ENCODE measurements around the gene SLC2A9.
"Not testable (repeated sequence)": the region's sequence is repeated elsewhere in the genome, so short reads cannot be mapped to it uniquely, and the experiment has no call there.

The SLC2A9 gene

DNA sequence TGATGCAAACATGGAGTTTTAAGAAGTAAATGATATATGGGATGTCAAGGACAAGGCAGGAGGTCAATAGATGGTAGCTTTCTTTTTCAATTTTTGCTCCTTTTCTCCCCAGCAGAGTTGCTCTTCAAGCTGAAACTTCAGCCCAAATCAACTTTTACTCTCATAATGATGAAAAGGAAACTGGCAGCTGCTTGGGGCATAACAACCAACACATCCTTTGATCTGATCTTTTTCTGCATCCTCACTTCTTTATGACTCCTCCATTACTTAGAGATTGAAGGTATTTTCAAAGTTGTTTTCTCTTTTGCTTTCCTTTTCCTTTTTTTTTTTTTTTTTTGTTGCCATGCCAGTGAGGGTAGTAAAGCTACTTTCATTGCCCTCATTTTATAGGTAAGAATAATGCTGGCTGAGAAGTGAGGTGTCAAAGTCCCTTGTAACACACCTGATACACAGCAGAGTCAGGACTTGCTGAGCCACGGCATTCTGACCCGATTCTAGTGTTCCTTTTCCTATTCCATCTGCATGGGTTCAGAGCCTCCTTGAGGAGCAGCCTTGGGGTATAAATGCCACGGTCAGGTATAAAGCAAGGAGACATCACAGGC is 26.9 kb downstream of the SLC2A9 start:
- DNase-seq, result no peak

GRCh38 chr4:9989918-9990635 is 31.2 kb downstream of the SLC2A9 start:
- peak; percentile 31 for DNase-seq

DNA sequence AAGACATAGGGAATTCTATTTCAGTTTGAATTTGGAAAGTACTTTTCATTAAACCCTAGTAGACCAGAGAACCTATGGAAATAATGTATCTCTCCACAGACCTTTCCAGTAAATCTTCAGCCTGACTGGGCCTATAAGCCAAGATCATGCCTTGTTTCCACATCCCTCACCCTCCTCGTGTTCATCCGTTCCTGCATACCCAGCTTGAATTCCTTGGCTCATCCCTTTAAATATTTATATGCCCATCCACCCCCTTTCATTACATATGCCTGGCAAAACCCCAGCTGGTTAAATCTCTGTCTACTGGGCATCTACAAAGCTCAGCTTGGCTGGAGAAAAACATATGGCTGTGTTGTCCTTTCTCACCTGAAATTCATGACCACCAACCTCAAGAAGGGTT is 32.4 kb downstream of the SLC2A9 start:
- DNase-seq, result no peak

- DNase-seq, result no peak
Observed at GRCh38 chr4:9988363-9988749, 32.9 kb downstream of the SLC2A9 start.

DNA sequence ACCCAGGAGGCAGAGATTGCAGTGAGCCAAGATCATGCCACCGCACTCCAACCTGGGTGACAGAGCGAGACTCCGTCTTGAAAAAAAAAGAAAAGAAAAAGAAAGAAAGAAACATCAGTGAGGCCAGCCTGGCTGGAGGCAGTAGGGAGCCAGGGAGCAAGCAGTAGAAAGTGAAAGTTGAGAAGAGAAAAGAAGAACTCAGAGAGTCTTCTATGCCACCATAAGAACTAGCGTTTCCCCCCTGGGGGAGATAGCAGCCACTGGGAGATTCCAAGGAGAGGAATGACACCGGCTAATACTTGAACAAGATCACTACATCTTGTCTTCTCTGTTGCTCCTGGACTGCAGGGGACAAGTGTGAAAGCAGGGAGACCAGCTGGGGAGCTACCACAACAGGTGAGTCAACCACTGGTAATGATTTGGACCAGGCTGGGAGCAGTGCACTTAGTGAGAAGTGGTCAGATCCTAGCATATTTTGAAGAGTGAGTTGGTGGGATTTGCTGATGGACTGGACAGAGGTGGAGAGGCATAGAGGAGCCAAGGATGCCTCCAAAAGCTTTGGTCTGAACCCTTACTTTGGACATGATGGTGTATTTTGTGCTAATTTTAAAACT is 33.4 kb downstream of the SLC2A9 start:
- DNase-seq, result no peak

GRCh38 chr4:9984621-9985020 is 36.7 kb downstream of the SLC2A9 start:
- no peak for DNase-seq

- no peak for DNase-seq
Observed at GRCh38 chr4:9983211-9983610, 38.1 kb downstream of the SLC2A9 start.

DNA sequence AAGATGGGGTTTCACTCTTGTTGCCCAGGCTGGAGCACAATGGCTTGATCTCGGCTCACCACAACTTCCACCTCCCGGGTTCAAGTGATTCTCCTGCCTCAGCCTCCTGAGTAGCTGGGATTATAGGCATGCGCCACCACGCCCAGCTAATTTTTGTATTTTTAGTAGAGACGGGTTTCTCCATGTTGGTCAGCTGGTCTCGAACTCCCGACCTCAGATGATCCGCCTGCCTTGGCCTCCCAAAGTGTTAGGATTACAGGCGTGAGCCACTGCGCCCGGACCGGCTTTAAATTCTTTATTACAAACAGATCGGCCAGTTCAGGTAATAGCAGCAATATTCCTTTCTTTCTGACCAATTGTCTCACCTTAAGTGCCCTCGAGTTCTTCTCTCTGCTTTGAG is 39.4 kb downstream of the SLC2A9 start:
- DNase-seq, result not testable (repeated sequence)

DNA sequence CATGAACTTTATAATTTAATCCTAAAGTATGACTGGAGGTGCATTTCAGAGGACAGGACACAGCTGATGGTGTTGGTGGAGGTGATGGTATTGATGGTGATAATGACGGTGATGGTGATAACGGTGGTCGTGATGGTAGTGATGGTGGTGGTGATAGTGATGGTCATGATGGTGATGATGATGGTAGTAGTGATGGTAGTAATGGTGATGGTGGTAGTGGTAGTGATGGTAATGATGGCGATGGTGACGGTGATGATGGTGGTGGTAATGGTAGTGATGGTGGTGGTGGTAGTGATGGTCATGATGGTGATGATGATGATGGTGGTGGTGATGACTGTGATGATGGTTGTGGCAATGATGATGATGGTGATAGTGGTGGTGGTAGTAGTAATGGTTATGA is 40.4 kb downstream of the SLC2A9 start:
- DNase-seq, result no peak

GRCh38 chr4:9979101-9979701 is 42.1 kb downstream of the SLC2A9 start:
- DNase-seq, result peak; percentile 17

DNA sequence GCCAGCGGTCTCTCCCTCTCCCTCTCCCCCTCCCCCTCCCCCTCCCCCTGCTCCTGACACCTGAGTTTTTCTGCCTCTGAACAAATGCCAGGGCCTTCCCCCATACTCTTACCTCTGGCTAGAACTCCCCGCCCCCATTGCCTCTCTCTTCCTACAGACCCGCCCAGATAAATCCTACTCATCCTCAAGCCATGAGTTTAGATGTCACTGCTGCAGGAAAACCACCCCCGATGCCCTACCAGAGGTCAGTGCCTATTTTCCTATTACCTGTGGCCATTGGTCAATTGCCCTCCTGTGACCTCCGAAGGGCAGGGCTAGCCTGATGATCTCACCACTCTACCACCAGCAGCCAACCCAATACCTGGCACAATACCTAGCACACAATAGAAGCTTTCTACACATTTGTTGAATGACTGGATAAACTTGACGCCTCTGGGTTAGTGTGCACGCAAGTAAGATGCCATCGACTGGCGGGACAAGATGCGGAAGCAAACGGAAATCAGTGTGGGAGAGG is 43.7 kb downstream of the SLC2A9 start:
- no peak for DNase-seq

GRCh38 chr4:9976781-9977180 is 44.5 kb downstream of the SLC2A9 start:
- DNase-seq, result no peak

- DNase-seq, result no peak
Observed at GRCh38 chr4:9976293-9976692, 45.0 kb downstream of the SLC2A9 start.

DNA sequence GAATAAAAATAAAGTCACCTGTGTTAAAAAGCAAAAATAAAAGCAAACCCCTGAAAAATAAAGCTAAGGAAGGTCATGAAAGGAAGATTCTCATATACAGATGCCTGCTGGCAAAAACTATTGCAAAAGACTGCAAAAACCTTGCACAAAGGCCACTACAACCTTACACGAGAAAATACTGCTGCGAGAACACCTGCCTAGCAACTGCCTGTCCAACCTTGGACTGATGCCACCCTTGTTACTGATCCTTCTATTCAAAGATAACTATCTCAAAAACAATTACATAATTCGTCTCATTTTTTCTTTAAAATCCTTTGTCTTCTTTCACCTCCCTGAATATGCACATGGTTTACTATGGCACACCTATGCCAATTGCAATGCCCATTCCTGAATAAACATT is 49.6 kb downstream of the SLC2A9 start:
- DNase-seq, result no peak

- no peak for DNase-seq
Observed at GRCh38 chr4:9970399-9971011, 50.8 kb downstream of the SLC2A9 start.

DNA sequence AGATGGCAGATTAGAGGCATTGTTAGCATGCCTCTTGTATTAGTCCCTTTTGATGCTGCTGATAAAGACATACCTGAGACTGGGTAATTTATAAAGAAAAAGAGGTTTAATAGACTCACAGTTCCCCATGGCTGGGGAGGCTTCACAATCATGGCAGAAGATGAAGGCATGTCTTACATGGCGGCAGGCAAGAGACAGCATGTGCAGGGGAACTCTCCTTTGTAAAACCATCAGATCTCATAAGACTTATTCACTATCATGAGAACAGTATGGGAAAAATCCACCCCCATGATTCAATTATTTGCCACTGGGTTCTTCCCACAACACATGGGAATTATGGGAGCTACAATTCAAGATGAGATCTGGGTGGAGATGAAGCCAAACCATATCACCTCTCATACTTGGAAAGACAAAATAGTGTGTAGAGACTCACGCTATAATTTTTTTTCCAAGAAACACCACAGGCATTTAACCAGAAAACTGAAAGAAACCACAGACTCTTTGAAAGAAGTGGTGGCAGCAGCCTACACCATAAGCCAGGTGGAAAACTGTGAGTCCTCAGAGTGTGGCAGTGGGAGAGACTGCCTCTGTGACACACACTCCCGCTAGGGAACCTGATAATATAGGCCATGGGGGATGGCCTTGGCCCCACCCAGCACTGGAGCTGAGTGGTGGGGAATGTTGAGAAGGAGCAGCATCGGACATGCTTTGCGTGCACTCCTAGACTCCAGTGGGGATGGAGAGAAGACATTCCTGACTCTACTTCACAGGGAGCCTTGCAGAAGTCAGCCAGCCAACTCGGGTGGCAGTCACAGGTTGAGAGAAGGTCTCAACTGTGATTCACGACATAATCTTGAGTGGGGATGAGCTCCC is 51.5 kb downstream of the SLC2A9 start:
- DNase-seq, result no peak

DNA sequence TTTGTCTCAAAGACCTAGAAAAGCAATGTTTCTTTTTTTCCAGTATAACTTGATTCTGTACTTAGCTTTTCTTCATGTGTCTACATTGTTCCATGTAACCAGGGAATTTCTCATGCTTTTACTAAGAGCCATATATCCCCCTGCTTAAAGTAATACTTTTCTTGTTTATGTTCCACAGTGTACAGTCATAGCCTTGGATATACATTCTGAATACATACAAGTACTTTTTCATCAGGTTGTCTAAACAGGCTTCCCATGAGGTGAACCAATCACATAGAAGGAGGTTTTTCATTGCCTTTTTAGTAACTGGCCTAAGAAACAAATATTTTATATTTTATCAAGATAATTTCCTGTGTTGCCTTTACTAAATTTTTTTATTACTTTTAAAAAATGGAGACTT is 52.8 kb downstream of the SLC2A9 start:
- DNase-seq, result no peak

GRCh38 chr4:9964879-9965278 is 56.4 kb downstream of the SLC2A9 start:
- no peak for DNase-seq

- DNase-seq, result no peak
Observed at GRCh38 chr4:9963328-9963727, 58.0 kb downstream of the SLC2A9 start.

- no peak for DNase-seq
Observed at GRCh38 chr4:9962611-9963314, 58.5 kb downstream of the SLC2A9 start.

DNA sequence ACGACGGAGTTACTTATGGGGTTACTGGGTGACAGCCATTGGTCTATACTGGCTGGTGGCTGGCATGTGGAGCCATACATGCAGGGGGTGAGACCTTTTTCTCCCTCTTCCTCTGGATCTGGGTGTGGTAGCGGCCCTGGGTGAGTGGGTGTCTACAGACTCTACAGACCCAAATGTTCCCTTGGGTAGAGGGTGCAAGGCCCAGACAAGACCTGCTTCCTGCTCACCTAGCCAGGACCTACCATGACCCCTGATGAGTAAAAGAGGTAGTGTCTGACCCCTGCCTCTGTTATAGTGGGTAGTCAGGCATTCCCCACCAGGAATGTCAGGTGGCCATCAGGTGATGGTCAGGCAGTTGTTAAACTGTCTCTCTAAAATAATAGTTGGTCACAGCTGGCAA is 66.8 kb downstream of the SLC2A9 start:
- DNase-seq, result no peak

- no peak for DNase-seq
Observed at GRCh38 chr4:9953089-9953488, 68.2 kb downstream of the SLC2A9 start.
